ENCODE results near the gene MICU1.

- no peak for TF ChIP-seq CTCF (IDR thresholded peaks at IDR 0.05; ENCODE audit: insufficient read depth, low read length, poor library complexity, severe bottlenecking)
- TF ChIP-seq EZH2phosphoT487 (conservative IDR thresholded peaks at IDR 0.05; ENCODE audit: low read length) = no peak
Measured at GRCh38 chr10:72509941-72510340, 115.9 kb downstream of the MICU1 start.

Data from SU-DHL-6 (cell line).